Skeletal muscle tissue (tissue), 4 donors: ENCODE measurements around the gene SRPK2. TPM values are rescaled to one million over a fixed set of nuclear protein-coding genes. Genes with fewer than 3 reads are reported as not detected.

Source experiments
- H3K27ac ChIP-seq: one replicate; pipeline ENCODE4 v1.7.0; 2013; ENCODE audit warnings: mild to moderate bottlenecking, low read depth, low read length, inconsistent platforms
- H3K27me3 ChIP-seq, 3 donors: one replicate each; pipeline ENCODE4 v1.7.0; 2013; ENCODE audit warnings: low read length in 3 of 3; ENCODE audit not compliant: control insufficient read depth in 3 of 3, insufficient read depth in 3 of 3
- H3K36me3 ChIP-seq, 3 donors: one replicate each; pipeline ENCODE4 v1.7.0; 2013; ENCODE audit warnings: low read length in 3 of 3; ENCODE audit not compliant: control insufficient read depth in 3 of 3, insufficient read depth in 3 of 3
- H3K4me1 ChIP-seq, 3 donors: one replicate each; pipeline ENCODE4 v1.7.0; 2013; ENCODE audit warnings: low read length in 3 of 3, mild to moderate bottlenecking in 3 of 3; ENCODE audit not compliant: control insufficient read depth in 3 of 3, insufficient read depth in 3 of 3
- H3K4me3 ChIP-seq, 3 donors: one replicate each; pipeline ENCODE4 v1.7.0; 2013; ENCODE audit warnings: low read length in 3 of 3
- H3K9ac ChIP-seq, 3 donors: one replicate each; pipeline ENCODE4 v1.7.0; 2013; ENCODE audit warnings: low read length in 3 of 3, mild to moderate bottlenecking in 3 of 3, moderate library complexity in 2 of 3, low read depth in 1 of 3
- H3K9me3 ChIP-seq, 3 donors: one replicate each; pipeline ENCODE4 v1.7.0; 2013; ENCODE audit warnings: low read length in 3 of 3; ENCODE audit not compliant: control insufficient read depth in 3 of 3
- total RNA-seq: library from RNA; depleted of rRNA; stranded (reverse); fragments of >200 nt; gene quantifications from one replicate; pipeline ENCODE4 v1.2.3, GENCODE V29; 2014
- donor health status: Osteomylitis.

Gene SRPK2
- total RNA-seq, 1 donor from 2014 or later: 73.6 TPM

DNA sequence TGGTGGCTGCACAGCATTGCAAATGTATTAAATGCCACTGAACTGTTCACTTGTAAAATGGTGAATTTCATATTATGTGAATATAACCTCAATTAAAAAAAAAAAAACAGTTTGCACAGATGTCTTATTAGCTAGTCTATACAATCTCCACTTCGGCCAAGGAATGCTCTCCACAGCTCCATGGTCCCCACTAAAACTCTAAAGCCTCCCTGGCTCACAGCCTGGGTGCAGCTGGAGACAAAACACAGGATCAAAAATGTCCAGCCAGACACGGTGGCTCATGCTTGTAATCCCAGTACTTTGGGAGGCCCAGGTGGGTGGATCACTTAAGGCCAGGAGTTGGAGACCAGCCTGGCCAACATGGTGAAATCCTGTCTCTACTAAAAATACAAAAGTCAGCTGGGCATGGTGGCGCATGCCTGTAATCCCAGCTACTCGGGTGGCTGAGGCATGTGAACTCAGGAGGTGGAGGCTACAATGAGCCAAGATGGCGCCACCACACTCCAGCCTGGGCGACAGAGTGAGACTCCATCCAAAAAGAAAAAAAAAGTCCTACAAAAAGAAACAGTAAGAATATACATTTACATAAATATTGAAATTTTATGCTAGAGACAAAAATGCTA is 66.0 kb downstream of the SRPK2 start:
- H3K4me1 ChIP-seq: no peaks in the 10 kb centered on the region
- H3K27ac ChIP-seq: no peak overlapping the region
- H3K4me3 ChIP-seq: no peak overlapping the region
- no peaks in the 10 kb centered on the region for H3K27me3 ChIP-seq
- no peaks in the 10 kb centered on the region for H3K9me3 ChIP-seq
- no peaks in the 10 kb centered on the region for H3K36me3 ChIP-seq
- H3K9ac ChIP-seq: no peak overlapping the region

DNA sequence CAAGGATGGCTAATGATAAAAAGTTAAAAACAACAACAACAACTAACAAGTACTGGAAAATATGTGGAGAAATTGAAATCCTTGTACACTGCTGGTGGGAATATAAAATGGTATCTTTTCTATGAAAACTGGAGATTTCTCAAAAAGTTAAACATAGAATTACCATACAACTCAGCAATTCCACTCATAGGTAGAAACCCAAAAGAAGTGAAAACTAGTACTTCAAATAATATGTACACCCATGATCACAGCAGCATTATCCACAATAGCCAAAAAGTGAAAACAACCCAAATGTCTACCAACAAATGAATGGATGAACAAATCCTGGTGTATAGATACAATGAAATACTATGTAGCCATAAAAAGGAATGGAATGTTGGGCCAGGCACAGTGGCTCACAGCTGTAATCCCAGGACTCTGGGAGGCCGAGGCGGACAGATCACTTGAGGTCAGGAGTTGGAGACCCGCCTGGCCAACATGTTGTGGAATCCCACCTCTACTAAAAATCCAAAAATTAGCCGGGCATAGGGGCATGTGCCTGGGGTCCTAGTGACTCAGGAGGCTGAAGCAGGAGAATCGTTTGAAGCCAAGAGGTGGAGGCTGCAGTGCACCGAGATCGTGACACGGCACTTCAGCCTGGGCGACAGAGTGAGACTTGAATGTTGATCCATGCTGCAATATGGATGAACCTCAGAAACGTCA is 66.8 kb downstream of the SRPK2 start:
- Histone ChIP-seq H3K27me3 (no peaks in the 10 kb centered on the region), H3K36me3 (no peaks in the 10 kb centered on the region)

DNA sequence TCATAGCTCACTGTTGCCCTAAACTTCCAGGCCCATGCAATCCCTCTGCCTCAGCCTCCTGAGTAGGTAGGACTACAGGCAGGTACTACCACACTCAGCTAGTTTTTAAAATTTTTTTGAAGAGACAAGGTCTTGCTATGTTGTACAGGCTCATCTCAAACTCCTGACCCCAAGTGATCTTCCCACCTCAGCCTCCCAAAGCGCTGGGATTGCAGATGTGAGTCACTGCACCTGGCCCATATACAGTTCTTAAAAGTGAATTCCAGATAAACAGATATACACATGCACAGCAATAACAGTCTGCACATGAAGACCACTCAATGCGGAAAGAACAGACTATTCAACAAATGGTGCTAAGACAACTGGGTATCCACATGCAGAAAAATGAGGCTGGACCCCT is 67.8 kb downstream of the SRPK2 start:
- H3K4me3 ChIP-seq: no peak overlapping the region
- peaks cover 0 to 5% (median 3%) of the 10 kb centered on the region in 3 donors for H3K4me1 ChIP-seq
- no peak overlapping the region for H3K27ac ChIP-seq
- no peaks in the 10 kb centered on the region for H3K36me3 ChIP-seq
- H3K9ac ChIP-seq: no peak overlapping the region
- no peaks in the 10 kb centered on the region for H3K27me3 ChIP-seq
- no peaks in the 10 kb centered on the region for H3K9me3 ChIP-seq

More for the DNA sequence above, 66.8 kb downstream of the SRPK2 start:
- H3K4me3 ChIP-seq: no peak overlapping the region
- H3K9ac ChIP-seq: no peak overlapping the region
- H3K27ac ChIP-seq: no peak overlapping the region
- H3K9me3 ChIP-seq: no peaks in the 10 kb centered on the region
- H3K4me1 ChIP-seq: peaks cover 0 to 1% (median 0%) of the 10 kb centered on the region in 3 donors

DNA sequence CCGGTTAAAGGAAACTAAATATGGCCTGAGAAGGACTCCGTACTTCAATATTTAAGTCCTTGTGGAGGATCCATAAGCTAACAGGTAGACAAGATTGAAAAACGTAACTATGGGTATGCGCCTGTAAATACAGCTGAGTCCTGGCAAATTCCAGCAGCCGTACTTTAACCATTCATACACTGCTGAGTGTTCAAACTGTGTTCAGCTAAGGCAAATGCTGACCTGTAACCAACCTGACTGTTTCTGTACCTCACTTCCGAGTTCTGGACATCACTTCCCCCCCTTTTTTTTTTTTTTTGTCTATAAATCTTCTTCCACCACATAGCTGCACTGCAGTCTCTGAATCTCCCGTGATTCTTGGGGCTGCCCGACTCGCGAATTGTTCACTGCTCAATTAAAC is 69.1 kb downstream of the SRPK2 start:
- Histone ChIP-seq H3K27ac (no peak overlapping the region), H3K4me1 (peaks cover 0 to 5% (median 3%) of the 10 kb centered on the region in 3 donors), H3K4me3 (no peak overlapping the region), H3K27me3 (no peaks in the 10 kb centered on the region), H3K9ac (no peak overlapping the region), H3K9me3 (no peaks in the 10 kb centered on the region), H3K36me3 (no peaks in the 10 kb centered on the region)

DNA sequence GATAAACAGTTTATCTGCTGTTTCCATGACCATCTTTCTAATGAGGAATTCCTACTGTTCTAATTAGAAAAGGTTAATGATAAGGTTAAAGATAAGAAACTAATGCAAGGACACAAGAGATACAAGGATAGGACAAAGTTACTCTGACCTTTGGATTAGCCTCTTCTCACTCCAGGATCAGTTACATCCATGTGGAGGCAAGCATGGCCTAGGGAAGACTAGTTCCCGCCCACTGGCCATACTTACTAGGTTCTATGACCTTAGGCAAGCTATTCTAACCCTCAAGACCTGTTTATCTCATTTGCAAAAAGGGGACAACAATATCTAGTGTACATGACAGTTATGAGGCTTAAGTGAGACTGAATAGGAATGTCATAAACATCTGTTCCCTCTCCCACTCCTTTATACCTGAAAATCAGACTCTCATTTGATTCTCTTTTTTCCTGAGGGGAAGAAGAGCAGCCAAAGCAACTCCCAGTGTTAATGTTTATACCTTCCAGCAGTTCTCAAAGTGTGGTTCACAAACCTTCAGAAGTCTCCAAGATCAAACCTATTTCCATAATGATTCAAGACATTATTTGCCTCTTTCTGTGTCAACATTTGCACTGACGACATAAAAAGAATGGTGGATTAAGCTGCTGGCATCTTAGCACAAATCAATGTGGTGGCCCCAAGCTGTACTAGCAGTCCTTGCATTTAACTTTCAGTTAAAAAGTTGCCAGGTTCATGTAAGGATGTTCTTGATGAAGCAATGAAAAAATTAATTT is 72.0 kb downstream of the SRPK2 start:
- Histone ChIP-seq H3K4me1 (peaks cover 0 to 5% (median 3%) of the 10 kb centered on the region in 3 donors), H3K4me3 (no peak overlapping the region), H3K9me3 (no peaks in the 10 kb centered on the region), H3K9ac (no peak overlapping the region), H3K27ac (no peak overlapping the region), H3K27me3 (no peaks in the 10 kb centered on the region), H3K36me3 (no peaks in the 10 kb centered on the region)

DNA sequence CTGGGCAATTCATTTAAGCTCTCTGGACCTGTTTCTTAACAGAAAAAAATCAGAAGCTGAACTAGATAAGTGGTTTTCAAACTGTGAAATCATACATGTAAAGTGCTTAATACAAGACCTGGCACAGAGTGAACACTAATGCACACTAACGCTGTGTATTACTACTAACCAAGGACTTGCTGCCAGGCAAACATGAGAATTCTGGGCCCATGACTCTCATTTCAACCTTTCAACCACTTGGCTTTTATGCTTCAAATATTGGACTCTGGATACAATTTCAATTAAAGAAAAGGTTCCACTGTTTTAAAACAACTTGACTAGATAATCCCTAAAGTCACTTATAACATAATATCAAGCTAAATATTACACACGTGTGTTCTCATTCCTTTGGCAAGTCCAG is 73.4 kb downstream of the SRPK2 start:
- H3K9me3 ChIP-seq: no peaks in the 10 kb centered on the region
- no peak overlapping the region for H3K27ac ChIP-seq
- H3K27me3 ChIP-seq: no peaks in the 10 kb centered on the region
- H3K4me1 ChIP-seq: peaks cover 0 to 5% (median 3%) of the 10 kb centered on the region in 3 donors
- no peak overlapping the region for H3K4me3 ChIP-seq
- peak overlapping the region in 1 of 3 donors; percentile 13 for H3K9ac ChIP-seq
- no peaks in the 10 kb centered on the region for H3K36me3 ChIP-seq

DNA sequence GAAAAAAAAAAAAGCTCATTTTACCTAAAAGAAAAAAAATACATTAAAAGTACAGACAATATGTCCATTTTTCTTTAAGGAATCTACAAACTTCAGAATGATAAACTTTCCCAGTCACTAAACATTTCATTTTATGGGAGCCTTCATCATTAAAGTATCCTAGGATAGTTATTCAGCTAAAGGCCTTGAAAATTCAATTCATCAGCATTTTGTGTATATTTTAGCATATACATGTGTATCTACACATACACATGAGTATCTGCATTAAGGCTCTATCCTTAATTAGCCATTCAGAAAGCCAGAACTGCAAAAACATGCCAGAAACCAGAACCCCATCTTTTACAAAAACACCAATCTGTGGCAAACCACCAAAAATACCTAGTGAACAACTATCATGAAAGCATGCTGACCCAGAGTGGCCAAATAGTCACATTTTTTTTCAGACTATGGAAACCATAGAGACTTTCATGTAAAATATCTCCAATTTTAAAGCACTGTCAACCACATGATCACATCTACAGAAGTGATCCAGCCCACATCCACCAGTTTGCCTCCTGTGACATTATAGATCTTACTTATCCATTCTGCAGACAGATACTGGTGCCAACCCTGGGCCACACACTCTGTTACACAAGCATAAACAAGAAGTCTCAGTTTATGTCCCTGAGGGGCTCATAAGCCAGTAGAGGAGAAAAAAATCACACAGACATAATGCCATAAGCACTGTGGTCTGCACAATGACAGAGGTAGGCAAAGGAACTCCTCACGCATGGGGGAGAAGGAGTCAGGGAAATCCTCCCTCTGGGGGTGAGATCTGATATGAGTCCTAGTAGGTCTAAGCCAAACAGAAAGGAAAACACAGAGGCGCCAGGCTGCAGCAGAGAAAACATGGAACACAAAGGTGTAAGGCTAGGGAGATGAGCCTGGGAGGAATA is 79.2 kb downstream of the SRPK2 start:
- Histone ChIP-seq H3K9me3 (no peaks in the 10 kb centered on the region), H3K27me3 (no peaks in the 10 kb centered on the region), H3K4me1 (no peaks in the 10 kb centered on the region), H3K9ac (no peak overlapping the region), H3K27ac (no peak overlapping the region), H3K4me3 (no peak overlapping the region), H3K36me3 (no peaks in the 10 kb centered on the region)

DNA sequence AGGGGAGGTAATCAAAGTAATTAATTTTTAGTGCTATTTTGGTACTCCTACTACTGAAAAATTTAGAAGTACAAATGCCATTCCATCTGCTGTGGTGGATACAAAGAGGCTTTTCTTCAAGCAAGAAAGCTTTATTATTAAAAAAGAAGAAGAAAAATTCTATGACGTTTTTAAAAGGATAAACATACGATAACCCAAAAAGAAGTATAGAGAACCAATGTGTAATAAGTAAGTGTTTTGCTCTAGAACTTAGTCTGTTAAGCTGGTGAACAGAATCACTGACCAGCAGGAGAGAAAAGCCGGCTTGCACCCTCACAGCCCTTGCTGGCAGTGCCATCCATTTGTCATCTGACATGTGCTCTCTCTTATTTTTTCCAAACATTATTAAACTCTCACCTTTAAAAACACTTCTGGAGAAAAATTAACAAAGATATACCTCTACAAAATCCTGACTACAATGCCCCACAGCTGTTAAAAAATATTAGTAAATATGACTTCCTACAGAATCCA is 81.5 kb downstream of the SRPK2 start:
- H3K27ac ChIP-seq: no peak overlapping the region
- no peak overlapping the region for H3K9ac ChIP-seq
- no peak overlapping the region for H3K4me3 ChIP-seq

DNA sequence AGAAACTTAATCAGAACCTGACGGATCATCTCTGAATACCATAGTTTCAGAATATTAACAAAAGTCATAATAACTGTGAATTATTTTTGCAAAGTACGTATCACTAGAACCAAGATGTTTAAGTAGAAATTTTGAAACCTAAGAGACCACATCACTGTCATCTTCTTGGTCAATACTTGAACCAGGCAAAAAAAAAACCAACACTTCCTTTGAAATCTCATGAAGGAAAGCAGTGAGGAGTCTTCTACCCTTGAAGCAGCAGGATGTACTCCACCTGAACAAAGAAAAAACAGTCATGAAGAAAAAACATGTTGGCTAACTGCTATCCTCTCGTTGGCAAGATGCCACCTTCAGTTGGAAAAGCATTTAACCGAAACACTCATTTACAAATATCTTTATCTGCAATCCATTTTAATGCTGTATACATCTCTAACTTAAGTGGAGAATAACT is 82.4 kb downstream of the SRPK2 start:
- H3K4me3 ChIP-seq: no peak overlapping the region
- no peaks in the 10 kb centered on the region for H3K4me1 ChIP-seq
- H3K9me3 ChIP-seq: no peaks in the 10 kb centered on the region
- no peak overlapping the region for H3K9ac ChIP-seq
- no peak overlapping the region for H3K27ac ChIP-seq
- H3K27me3 ChIP-seq: no peaks in the 10 kb centered on the region
- no peaks in the 10 kb centered on the region for H3K36me3 ChIP-seq

More for the DNA sequence above, 81.5 kb downstream of the SRPK2 start:
- Histone ChIP-seq H3K36me3 (no peaks in the 10 kb centered on the region), H3K9me3 (no peaks in the 10 kb centered on the region), H3K27me3 (no peaks in the 10 kb centered on the region), H3K4me1 (no peaks in the 10 kb centered on the region)
